Measurements from ENCODE around the gene RLN3.

RLN3 gene

DNA sequence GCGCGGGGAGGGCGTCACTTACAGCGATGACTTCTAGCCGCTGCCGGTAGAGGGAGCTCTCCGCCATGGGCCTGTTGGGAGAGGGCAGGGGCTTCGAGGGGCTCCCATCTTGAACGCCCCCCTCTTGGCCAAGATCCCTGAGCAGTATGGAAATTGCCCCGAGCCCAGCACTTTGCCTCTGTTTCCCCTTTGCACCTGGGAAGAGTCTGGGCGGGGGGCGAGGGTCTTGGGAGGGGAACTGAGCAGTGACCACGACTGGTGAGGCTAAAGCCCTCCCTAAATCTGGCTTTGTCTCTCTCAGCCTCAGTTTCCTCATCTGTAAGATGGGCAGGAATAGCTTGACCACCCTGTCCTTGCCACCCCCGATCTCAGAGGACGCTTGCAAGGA, 31.1 kb downstream of the RLN3 start:
- no peak overlapping the region for H3K27ac ChIP-seq (ENCODE audit: low read depth, low read length)
- no peak overlapping the region for H4K5ac ChIP-seq (ENCODE audit: low read length)
- H4K8ac ChIP-seq (ENCODE audit: low read depth, low read length) = no peak overlapping the region
- H2BK5ac ChIP-seq (ENCODE audit: low read length) = no peak overlapping the region
- no peak overlapping the region for H3K4ac ChIP-seq (ENCODE audit: low read depth, low read length)
- H3K4me2 ChIP-seq (ENCODE audit: low read length) = no peak overlapping the region
- no peak overlapping the region for H3K4me3 ChIP-seq (ENCODE audit: low read length)
- no peak overlapping the region for H3K18ac ChIP-seq (ENCODE audit: low read length)
- no peak overlapping the region for H3K56ac ChIP-seq (ENCODE audit: low read length)
- no peaks in the 10 kb centered on the region for H3K79me2 ChIP-seq (ENCODE audit: control insufficient read depth, insufficient read depth, low read length)
- no peak overlapping the region for H3K9ac ChIP-seq (ENCODE audit: low read length)
- no peak overlapping the region for H2BK15ac ChIP-seq (replicated peaks; ENCODE audit: low read depth)
- H3K79me1 ChIP-seq (ENCODE audit: low read length) = no peaks in the 10 kb centered on the region
- peaks cover 2% of the 10 kb centered on the region for H3K27me3 ChIP-seq (ENCODE audit: insufficient read depth, low read length, poor library complexity)
- H3K4me1 ChIP-seq (ENCODE audit: control insufficient read depth, low read depth, low read length) = peaks cover 2% of the 10 kb centered on the region
- WGBS (ENCODE audit: extremely low coverage, insufficient coverage, low lambda C conversion rate) = no CpG with 5 or more reads among the region's 15 CpGs
- H2AK5ac ChIP-seq (ENCODE audit: low read length) = no peak overlapping the region
- no peaks in the 10 kb centered on the region for H3K36me3 ChIP-seq (ENCODE audit: control insufficient read depth, insufficient read depth, low read length)
- no peak overlapping the region for H3K23ac ChIP-seq (ENCODE audit: low read length)
- H2BK120ac ChIP-seq (ENCODE audit: low read depth, low read length) = no peak overlapping the region
- DNase-seq = no peak

DNA sequence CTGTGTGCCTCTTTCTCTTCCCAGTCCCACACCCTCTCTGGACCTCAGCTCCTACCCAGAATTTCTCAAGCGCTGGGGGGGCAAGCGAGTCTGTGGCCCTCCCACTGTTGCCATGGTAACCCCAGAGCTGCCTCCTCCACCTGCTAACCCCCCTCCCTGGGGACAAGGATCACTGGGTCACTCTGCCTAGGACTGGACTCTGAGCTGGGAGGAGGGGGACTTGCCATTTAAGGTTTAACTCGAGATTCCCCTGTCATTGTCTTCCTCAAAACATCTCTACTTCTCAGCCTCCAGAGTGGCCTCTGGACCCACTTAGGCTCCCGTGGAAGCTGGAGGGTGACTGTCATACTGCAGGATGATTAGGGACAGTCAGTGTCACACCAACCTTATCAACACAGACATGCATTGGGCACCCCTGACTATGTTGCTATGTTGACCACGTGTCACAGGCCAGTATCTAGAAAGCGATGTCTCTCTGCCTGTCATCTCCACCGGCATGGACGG, 31.8 kb downstream of the RLN3 start:
- no peak overlapping the region for H2BK15ac ChIP-seq (replicated peaks; ENCODE audit: low read depth)
- H3K9ac ChIP-seq (ENCODE audit: low read length) = no peak overlapping the region
- no peaks in the 10 kb centered on the region for H3K79me2 ChIP-seq (ENCODE audit: control insufficient read depth, insufficient read depth, low read length)
- H3K79me1 ChIP-seq (ENCODE audit: low read length) = no peaks in the 10 kb centered on the region
- no peak overlapping the region for H3K4ac ChIP-seq (ENCODE audit: low read depth, low read length)
- H3K27ac ChIP-seq (ENCODE audit: low read depth, low read length) = no peak overlapping the region
- H3K23ac ChIP-seq (ENCODE audit: low read length) = no peak overlapping the region
- no peak overlapping the region for H4K8ac ChIP-seq (ENCODE audit: low read depth, low read length)
- no peaks in the 10 kb centered on the region for H3K36me3 ChIP-seq (ENCODE audit: control insufficient read depth, insufficient read depth, low read length)
- H3K4me2 ChIP-seq (ENCODE audit: low read length) = no peak overlapping the region
- no peak overlapping the region for H3K4me3 ChIP-seq (ENCODE audit: low read length)
- H4K5ac ChIP-seq (ENCODE audit: low read length) = no peak overlapping the region
- no peak overlapping the region for H2BK5ac ChIP-seq (ENCODE audit: low read length)
- H3K4me1 ChIP-seq (ENCODE audit: control insufficient read depth, low read depth, low read length) = peaks cover 2% of the 10 kb centered on the region
- DNase-seq = no peak
- no CpG with 5 or more reads among the region's 8 CpGs for WGBS (ENCODE audit: extremely low coverage, insufficient coverage, low lambda C conversion rate)
- no peak overlapping the region for H2BK120ac ChIP-seq (ENCODE audit: low read depth, low read length)
- H3K18ac ChIP-seq (ENCODE audit: low read length) = no peak overlapping the region
- H2AK5ac ChIP-seq (ENCODE audit: low read length) = no peak overlapping the region
- H3K27me3 ChIP-seq (ENCODE audit: insufficient read depth, low read length, poor library complexity) = peaks cover 2% of the 10 kb centered on the region
- H3K56ac ChIP-seq (ENCODE audit: low read length) = no peak overlapping the region

DNA sequence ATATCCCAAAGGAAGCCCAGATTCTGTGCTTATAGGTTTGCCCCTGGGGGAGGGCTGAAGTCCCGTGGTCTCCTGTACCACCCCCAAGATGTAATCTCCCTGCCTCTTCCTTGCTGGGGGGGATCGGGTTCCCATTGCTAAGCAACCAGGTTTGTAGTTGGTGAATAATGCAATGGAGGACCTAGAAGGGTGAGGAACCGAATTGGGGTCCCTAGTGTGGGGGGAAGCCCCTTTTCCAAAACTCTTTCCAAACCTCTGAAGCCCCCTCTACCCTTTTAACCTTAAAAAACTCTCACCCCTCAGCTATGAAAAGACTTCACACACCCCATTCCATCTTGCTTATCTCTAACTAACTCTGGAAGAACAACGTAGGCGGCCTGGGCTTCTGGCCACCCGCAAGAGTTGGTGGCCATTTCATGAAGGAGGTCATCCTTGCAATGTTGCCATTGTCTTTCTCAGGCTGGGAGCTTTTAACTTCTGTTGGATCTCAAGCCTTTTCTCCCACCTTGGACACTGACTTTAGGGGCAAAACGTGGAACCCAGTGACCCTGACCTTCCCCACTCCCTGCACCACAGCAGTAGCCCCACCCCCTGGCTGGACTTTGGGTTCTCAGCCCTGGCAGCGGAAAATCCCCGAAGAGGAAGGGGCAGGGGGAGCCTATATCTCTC, 33.3 kb downstream of the RLN3 start:
- no CpG with 5 or more reads among the region's 9 CpGs for WGBS (ENCODE audit: extremely low coverage, insufficient coverage, low lambda C conversion rate)
- H3K79me2 ChIP-seq (ENCODE audit: control insufficient read depth, insufficient read depth, low read length) = no peaks in the 10 kb centered on the region
- no peak overlapping the region for H2AK5ac ChIP-seq (ENCODE audit: low read length)
- H3K56ac ChIP-seq (ENCODE audit: low read length) = no peak overlapping the region
- no peak overlapping the region for H3K4me3 ChIP-seq (ENCODE audit: low read length)
- H3K27ac ChIP-seq (ENCODE audit: low read depth, low read length) = no peak overlapping the region
- no peak overlapping the region for H3K4me2 ChIP-seq (ENCODE audit: low read length)
- H3K36me3 ChIP-seq (ENCODE audit: control insufficient read depth, insufficient read depth, low read length) = no peaks in the 10 kb centered on the region
- no peak overlapping the region for H4K8ac ChIP-seq (ENCODE audit: low read depth, low read length)
- no peak overlapping the region for H3K23ac ChIP-seq (ENCODE audit: low read length)
- no peak overlapping the region for H4K5ac ChIP-seq (ENCODE audit: low read length)
- H3K27me3 ChIP-seq (ENCODE audit: insufficient read depth, low read length, poor library complexity) = peaks cover 2% of the 10 kb centered on the region
- no peak overlapping the region for H3K4ac ChIP-seq (ENCODE audit: low read depth, low read length)
- H2BK5ac ChIP-seq (ENCODE audit: low read length) = no peak overlapping the region
- H2BK15ac ChIP-seq (replicated peaks; ENCODE audit: low read depth) = no peak overlapping the region
- H3K18ac ChIP-seq (ENCODE audit: low read length) = no peak overlapping the region
- no peaks in the 10 kb centered on the region for H3K79me1 ChIP-seq (ENCODE audit: low read length)
- H2BK120ac ChIP-seq (ENCODE audit: low read depth, low read length) = no peak overlapping the region
- no peak overlapping the region for H3K9ac ChIP-seq (ENCODE audit: low read length)
- no peak for DNase-seq
- peaks cover 2% of the 10 kb centered on the region for H3K4me1 ChIP-seq (ENCODE audit: control insufficient read depth, low read depth, low read length)

DNA sequence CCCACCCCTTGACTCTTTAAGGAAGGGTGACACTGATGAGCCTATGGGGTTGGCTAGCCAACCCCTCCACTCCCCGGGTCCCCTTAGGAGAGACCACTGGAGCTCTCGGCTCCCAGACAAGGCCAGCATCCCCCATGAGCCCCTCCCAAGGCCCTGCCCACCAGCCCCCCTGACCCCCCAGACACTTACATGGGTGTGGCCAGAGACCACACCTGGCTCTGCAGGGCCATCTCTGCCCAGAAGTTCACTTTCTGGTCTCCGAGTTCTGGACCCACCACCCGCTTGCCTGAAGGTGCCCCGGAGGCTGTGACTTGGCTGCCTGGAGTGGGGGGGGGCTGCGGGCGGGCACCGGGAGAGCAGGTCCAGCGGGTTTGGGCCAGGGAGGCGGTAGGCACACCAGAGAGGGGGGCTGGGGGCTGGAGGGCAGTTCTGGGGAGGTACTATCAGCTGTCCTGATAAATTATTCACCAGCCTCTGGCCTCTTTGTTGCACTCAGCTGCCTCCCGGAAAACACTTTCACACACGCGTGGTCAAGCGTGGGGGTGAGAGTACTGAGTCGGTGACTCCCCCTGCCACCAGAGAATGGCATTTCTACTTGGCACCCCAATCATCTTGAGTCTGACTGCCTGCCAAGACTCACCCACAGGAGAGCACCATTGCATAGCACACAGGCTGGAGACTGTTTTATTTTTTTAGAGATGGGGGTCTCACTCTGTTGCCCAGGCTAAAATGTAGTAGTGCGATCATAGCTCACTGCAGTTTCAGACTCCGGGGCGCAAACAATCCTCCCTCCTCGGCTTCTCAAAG, 34.0 kb downstream of the RLN3 start, which contains the start of gene PALM3:
Gene PALM3, minus strand, starts transcription at position 326 of the 807 bp plus-strand sequence. Its CDS starts 96 bp downstream, at position 230.
- DNase-seq = no peak
- Histone ChIP-seq H3K4ac (ENCODE audit: low read depth, low read length) (no peak within 1 kb of the TSS), H4K5ac (ENCODE audit: low read length) (no peak within 1 kb of the TSS), H3K23ac (ENCODE audit: low read length) (no peak within 1 kb of the TSS), H3K56ac (ENCODE audit: low read length) (no peak within 1 kb of the TSS), H3K27ac (ENCODE audit: low read depth, low read length) (no peak within 1 kb of the TSS), H3K4me3 (ENCODE audit: low read length) (no peak within 1 kb of the TSS), H3K4me2 (ENCODE audit: low read length) (no peak within 1 kb of the TSS), H3K79me1 (ENCODE audit: low read length) (no peaks in the 10 kb centered on the region), H4K8ac (ENCODE audit: low read depth, low read length) (no peak within 1 kb of the TSS), H2BK5ac (ENCODE audit: low read length) (no peak within 1 kb of the TSS), H3K4me1 (ENCODE audit: control insufficient read depth, low read depth, low read length) (peaks cover 2% of the 10 kb centered on the region), H3K27me3 (ENCODE audit: insufficient read depth, low read length, poor library complexity) (peaks cover 2% of the 10 kb centered on the region), H2AK5ac (ENCODE audit: low read length) (no peak within 1 kb of the TSS), H3K36me3 (ENCODE audit: control insufficient read depth, insufficient read depth, low read length) (no peaks in the 10 kb centered on the region), H3K79me2 (ENCODE audit: control insufficient read depth, insufficient read depth, low read length) (no peaks in the 10 kb centered on the region), H2BK15ac (replicated peaks; ENCODE audit: low read depth) (no peak within 1 kb of the TSS), H3K9ac (ENCODE audit: low read length) (no peak within 1 kb of the TSS), H3K18ac (ENCODE audit: low read length) (no peak within 1 kb of the TSS), H2BK120ac (ENCODE audit: low read depth, low read length) (no peak within 1 kb of the TSS)
- WGBS (ENCODE audit: extremely low coverage, insufficient coverage, low lambda C conversion rate) = no CpG with 5 or more reads among the region's 19 CpGs

DNA sequence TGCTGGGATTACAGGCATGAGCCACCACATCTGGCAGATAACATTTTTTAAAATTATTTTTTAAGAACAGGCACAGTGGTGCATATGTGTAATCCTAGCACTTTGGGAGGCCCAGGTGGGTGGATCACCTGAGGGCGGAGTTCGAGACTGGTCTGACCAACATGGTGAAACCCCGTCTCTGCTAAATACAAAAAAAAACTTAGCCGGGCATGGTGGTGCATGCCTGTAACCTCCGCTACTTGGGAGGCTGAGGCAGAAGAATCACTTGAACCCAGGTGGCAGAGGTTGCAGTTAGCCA, 34.6 kb downstream of the RLN3 start:
- H3K4me1 ChIP-seq (ENCODE audit: control insufficient read depth, low read depth, low read length) = peaks cover 2% of the 10 kb centered on the region
- H3K4ac ChIP-seq (ENCODE audit: low read depth, low read length) = no peak overlapping the region
- no peak overlapping the region for H4K8ac ChIP-seq (ENCODE audit: low read depth, low read length)
- no peak overlapping the region for H4K5ac ChIP-seq (ENCODE audit: low read length)
- no peak overlapping the region for H3K4me3 ChIP-seq (ENCODE audit: low read length)
- H2BK5ac ChIP-seq (ENCODE audit: low read length) = no peak overlapping the region
- no peak overlapping the region for H3K18ac ChIP-seq (ENCODE audit: low read length)
- H3K36me3 ChIP-seq (ENCODE audit: control insufficient read depth, insufficient read depth, low read length) = no peaks in the 10 kb centered on the region
- no peak overlapping the region for H3K4me2 ChIP-seq (ENCODE audit: low read length)
- no peaks in the 10 kb centered on the region for H3K79me2 ChIP-seq (ENCODE audit: control insufficient read depth, insufficient read depth, low read length)
- no peak overlapping the region for H2BK15ac ChIP-seq (replicated peaks; ENCODE audit: low read depth)
- no peak overlapping the region for H2BK120ac ChIP-seq (ENCODE audit: low read depth, low read length)
- H2AK5ac ChIP-seq (ENCODE audit: low read length) = no peak overlapping the region
- DNase-seq = no peak
- no peak overlapping the region for H3K23ac ChIP-seq (ENCODE audit: low read length)
- no CpG with 5 or more reads among the region's 5 CpGs for WGBS (ENCODE audit: extremely low coverage, insufficient coverage, low lambda C conversion rate)
- H3K27ac ChIP-seq (ENCODE audit: low read depth, low read length) = no peak overlapping the region
- H3K79me1 ChIP-seq (ENCODE audit: low read length) = no peaks in the 10 kb centered on the region
- H3K9ac ChIP-seq (ENCODE audit: low read length) = no peak overlapping the region
- H3K27me3 ChIP-seq (ENCODE audit: insufficient read depth, low read length, poor library complexity) = peaks cover 2% of the 10 kb centered on the region
- no peak overlapping the region for H3K56ac ChIP-seq (ENCODE audit: low read length)
